ENCODE measurements around the gene QPRT.
"Not testable (repeated sequence)": the region's sequence is repeated elsewhere in the genome, so short reads cannot be mapped to it uniquely, and the experiment has no call there.

The QPRT gene

GRCh38 chr16:29692606-29693005 is 13.6 kb downstream of the QPRT start:
- not testable (repeated sequence) for DNase-seq (ENCODE audit: low read depth in 2 of 2, low spot score in 1 of 2)

GRCh38 chr16:29694384-29695195 is 15.6 kb downstream of the QPRT start:
- no peak for DNase-seq (ENCODE audit: low read depth in 2 of 2, low spot score in 1 of 2)

DNA sequence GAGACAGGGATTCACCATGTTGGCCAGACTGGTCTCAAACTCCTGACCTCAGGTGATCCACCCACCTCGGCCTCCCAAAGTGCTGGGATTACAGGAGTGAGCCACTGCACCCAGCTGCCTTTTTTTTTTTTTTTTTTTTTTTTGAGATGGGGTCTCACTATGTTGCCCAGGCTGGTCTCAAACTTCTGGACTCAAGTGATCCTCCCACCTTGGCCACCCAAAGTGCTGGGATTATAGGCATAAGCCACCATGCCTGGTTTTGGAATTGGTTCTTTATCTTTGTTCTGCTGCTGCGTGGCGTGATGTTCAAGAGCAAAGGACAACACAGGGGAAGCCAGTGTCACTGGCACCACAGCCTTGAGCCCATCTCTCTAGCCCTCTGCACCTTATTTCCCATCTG is 16.7 kb downstream of the QPRT start:
- not testable (repeated sequence) for DNase-seq (ENCODE audit: low read depth in 2 of 2, low spot score in 1 of 2)

DNA sequence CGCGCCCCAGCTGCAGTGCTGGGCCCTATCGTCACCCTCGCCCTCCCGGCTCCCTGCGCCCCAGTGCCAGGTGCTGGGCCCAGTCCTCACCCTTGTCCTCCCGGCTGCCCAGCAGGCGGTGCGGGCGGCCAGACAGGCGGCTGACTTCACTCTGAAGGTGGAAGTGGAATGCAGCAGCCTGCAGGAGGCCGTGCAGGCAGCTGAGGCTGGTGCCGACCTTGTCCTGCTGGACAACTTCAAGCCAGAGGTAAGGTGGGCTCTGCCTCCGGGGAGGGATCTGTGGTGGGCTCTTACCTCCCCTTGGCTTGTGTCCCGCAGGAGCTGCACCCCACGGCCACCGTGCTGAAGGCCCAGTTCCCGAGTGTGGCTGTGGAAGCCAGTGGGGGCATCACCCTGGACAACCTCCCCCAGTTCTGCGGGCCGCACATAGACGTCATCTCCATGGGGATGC is 17.9 kb downstream of the QPRT start:
- no peak for DNase-seq (ENCODE audit: low read depth in 2 of 2, low spot score in 1 of 2)

DNA sequence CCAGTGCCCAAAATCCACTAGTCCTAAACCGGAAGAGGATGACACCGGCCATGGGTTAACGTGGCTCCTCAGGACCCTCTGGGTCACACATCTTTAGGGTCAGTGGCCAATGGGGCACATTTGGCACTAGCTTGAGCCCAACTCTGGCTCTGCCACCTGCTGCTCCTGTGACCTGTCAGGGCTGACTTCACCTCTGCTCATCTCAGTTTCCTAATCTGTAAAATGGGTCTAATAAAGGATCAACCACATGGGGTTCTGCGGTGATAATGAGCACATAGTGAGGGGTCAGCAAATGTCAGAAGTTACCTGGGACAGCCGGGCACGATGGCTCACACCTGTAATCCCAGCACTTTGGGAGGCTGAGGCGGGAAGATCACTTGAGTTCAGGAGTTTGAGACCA is 18.4 kb downstream of the QPRT start:
- DNase-seq (ENCODE audit: low read depth in 2 of 2, low spot score in 1 of 2), result no peak

DNA sequence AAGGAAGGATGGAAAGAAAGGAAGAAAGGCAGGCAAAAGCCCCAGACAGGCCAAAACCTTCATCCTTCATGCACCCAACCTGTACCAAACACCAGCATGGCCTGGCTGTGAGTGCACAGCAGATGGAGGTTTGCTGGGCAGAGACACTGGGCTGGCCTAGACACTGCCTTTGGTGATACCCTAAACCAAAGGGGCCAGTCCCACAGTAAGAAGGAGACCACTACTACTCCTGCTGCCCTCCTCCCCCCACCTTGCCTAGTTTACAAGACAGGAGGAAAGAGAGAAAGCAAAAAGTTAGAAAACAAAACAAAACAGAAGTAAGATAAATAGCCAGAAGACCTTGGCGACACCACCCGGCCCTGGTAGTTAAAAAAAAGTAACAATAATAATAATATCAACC is 19.1 kb downstream of the QPRT start:
- DNase-seq (ENCODE audit: low read depth in 2 of 2, low spot score in 1 of 2), result no peak

- no peak for DNase-seq (ENCODE audit: low read depth in 2 of 2, low spot score in 1 of 2)
Measured at GRCh38 chr16:29698484-29699323, 19.7 kb downstream of the QPRT start.

GRCh38 chr16:29699324-29700219 is 20.6 kb downstream of the QPRT start:
- no peak for DNase-seq (ENCODE audit: low read depth in 2 of 2, low spot score in 1 of 2)

DNA sequence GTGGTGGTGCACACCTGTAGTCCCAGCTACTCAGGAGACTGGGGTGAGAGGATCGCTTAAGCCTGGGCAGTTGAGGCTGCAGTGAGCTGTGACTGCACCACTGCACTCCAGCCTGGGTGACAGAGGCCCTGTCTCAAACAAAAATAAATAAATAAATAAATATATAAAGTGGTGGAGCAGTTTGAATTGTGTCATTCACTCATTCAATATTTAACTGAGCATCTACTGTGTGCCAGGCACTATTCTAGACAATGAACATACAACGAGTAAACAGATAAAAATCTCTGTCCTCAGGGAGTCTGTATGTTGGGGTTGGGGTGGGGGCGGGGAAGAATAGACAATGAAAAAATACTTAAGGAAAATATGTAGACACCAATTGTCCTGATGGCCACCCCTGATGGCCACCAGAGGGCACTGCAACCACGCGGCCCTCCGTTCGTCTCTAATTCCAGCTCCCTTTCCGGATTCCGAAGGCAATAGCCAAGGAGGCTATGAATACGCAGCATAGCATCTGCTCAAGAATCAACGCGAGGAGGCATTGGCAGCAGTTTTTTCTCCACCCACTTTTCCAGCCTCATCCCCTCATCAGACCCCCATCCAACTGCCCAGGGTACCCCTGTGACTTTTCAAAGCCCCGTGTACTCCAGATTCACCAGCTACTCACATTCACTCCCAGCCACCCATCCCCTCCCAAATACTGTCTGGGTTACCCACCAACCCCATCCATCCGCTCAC is 21.4 kb downstream of the QPRT start:
- peak; percentile 46 to 48 for DNase-seq (ENCODE audit: low read depth in 2 of 2, low spot score in 1 of 2)

- no peak for DNase-seq (ENCODE audit: low read depth in 2 of 2, low spot score in 1 of 2)
Measured at GRCh38 chr16:29701214-29701555, 22.2 kb downstream of the QPRT start.

- no peak for DNase-seq (ENCODE audit: low read depth in 2 of 2, low spot score in 1 of 2)
Measured at GRCh38 chr16:29702269-29702668, 23.3 kb downstream of the QPRT start.

- DNase-seq (ENCODE audit: low read depth in 2 of 2, low spot score in 1 of 2), result no peak
Measured at GRCh38 chr16:29705030-29705429, 26.1 kb downstream of the QPRT start.

DNA sequence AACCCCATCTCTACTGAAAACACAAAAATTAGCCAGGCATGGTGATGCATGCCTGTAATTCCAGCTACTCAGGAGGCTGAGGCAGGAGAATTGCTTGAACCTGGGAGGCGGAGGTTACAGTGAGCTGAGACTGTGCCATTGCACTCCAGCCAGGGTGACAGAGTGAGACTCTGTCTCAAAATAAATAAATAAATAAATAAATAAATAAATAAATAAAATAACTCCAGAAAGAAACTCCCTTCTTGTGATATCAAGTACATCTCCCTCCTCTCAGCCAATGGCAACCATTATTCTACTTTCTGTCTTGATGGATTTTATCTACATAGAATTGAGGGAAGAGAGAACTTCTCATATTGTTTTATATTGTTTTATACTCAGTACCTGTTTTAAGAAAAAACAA is 28.2 kb downstream of the QPRT start:
- DNase-seq (ENCODE audit: low read depth in 2 of 2, low spot score in 1 of 2), result not testable (repeated sequence)

DNA sequence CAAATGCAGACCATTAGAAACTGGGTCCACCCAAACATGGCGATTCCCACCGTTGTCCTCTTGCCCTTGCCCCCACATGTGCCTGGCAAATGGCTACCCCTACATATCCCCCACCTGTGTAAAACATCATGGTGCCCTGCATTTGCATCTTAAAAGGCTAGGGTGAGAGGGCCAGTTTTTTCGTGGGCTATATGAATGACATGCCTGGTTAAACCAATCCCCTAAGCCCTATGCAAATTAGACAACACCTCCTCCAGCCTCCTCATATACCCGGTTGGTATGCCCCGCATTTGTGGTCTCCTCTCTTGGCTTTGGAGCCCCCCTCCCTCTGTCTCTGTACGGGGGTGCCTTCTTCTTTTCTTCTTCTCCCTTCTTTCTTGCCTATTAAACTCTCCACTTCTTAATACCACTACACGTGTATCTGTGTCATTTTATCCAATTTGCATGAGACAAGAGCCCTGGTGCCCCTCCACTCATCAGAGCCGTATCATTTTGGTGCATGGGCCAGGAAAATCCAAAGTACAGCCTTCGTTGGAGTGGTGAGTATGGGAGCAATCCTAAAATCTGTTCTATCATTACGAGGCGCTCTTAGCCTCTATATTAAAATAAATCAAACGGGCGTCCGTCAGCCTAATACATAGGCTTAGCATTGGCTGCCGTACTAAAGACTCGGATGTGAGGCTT is 30.1 kb downstream of the QPRT start:
- no peak for DNase-seq (ENCODE audit: low read depth in 2 of 2, low spot score in 1 of 2)

GRCh38 chr16:29709657-29710056 is 30.7 kb downstream of the QPRT start:
- not testable (repeated sequence) for DNase-seq (ENCODE audit: low read depth in 2 of 2, low spot score in 1 of 2)

- DNase-seq (ENCODE audit: low read depth in 2 of 2, low spot score in 1 of 2), result no peak
Measured at GRCh38 chr16:29710227-29711219, 31.5 kb downstream of the QPRT start.

GRCh38 chr16:29712809-29713208 is 33.8 kb downstream of the QPRT start:
- DNase-seq (ENCODE audit: low read depth in 2 of 2, low spot score in 1 of 2), result no peak

GRCh38 chr16:29714396-29714795 is 35.4 kb downstream of the QPRT start:
- no peak for DNase-seq (ENCODE audit: low read depth in 2 of 2, low spot score in 1 of 2)

- no peak for DNase-seq (ENCODE audit: low read depth in 2 of 2, low spot score in 1 of 2)
Measured at GRCh38 chr16:29714972-29715371, 36.0 kb downstream of the QPRT start.

Measured in stimulated activated CD8-positive, alpha-beta memory T cell treated with anti-CD3 and anti-CD28 coated beads, Interleukin-4, amount 100 ng/mL, for 4 hours (primary cell).